ENCODE data around the gene PAPPA.

PAPPA gene

GRCh38 chr9:116152390-116152789 lies 1.2 kb upstream of the PAPPA start:
- no peak for DNase-seq

- no peak for DNase-seq
Measured at GRCh38 chr9:116152941-116153764, 438 bp upstream of the PAPPA start.

- DNase-seq: no peak
Measured at GRCh38 chr9:116154334-116154975, 864 bp downstream of the PAPPA start.

GRCh38 chr9:116154976-116155697 lies 1.5 kb downstream of the PAPPA start:
- no peak for DNase-seq

- no peak for DNase-seq
Measured at GRCh38 chr9:116155698-116156039, 2.1 kb downstream of the PAPPA start.

- DNase-seq: no peak
Measured at GRCh38 chr9:116156621-116157314, 3.2 kb downstream of the PAPPA start.

GRCh38 chr9:116157436-116158138 lies 4.0 kb downstream of the PAPPA start:
- no peak for DNase-seq

- no peak for DNase-seq
Measured at GRCh38 chr9:116160676-116161571, 7.3 kb downstream of the PAPPA start.

GRCh38 chr9:116162241-116162781 lies 8.7 kb downstream of the PAPPA start:
- no peak for DNase-seq

GRCh38 chr9:116163293-116164055 lies 9.9 kb downstream of the PAPPA start:
- no peak for DNase-seq

GRCh38 chr9:116165912-116166311 lies 12.3 kb downstream of the PAPPA start:
- no peak for DNase-seq

GRCh38 chr9:116166713-116167112 lies 13.1 kb downstream of the PAPPA start:
- DNase-seq: no peak

- no peak for DNase-seq
Measured at GRCh38 chr9:116168231-116168630, 14.6 kb downstream of the PAPPA start.

GRCh38 chr9:116172216-116172615 lies 18.6 kb downstream of the PAPPA start:
- DNase-seq: no peak

GRCh38 chr9:116174347-116174746 lies 20.8 kb downstream of the PAPPA start:
- DNase-seq: no peak

GRCh38 chr9:116175614-116176013 lies 22.0 kb downstream of the PAPPA start:
- no peak for DNase-seq

GRCh38 chr9:116178481-116179211 lies 25.1 kb downstream of the PAPPA start:
- DNase-seq: no peak

GRCh38 chr9:116179568-116179967 lies 26.0 kb downstream of the PAPPA start:
- DNase-seq: no peak

GRCh38 chr9:116181853-116182610 lies 28.4 kb downstream of the PAPPA start:
- no peak for DNase-seq

Measured in stimulated activated CD4-positive, alpha-beta T cell treated with anti-CD3 and anti-CD28 coated beads, Interleukin-4, amount 100 ng/mL, for 1 hour (primary cell).